Measurements from ENCODE around the gene SLC22A1. TPM values are rescaled to one million over a fixed set of nuclear protein-coding genes. Genes with fewer than 3 reads are reported as not detected.

The SLC22A1 gene
- total RNA-seq, 2 donors from 2014 or later, result 0.74 to 2.3 TPM

GRCh38 chr6:160203076-160203475, 81.5 kb downstream of the SLC22A1 start:
- Histone ChIP-seq H3K27ac (peak overlapping the region; percentile 34), H3K9ac (ENCODE audit: low read depth in 2 of 2, low read length in 2 of 2) (no peak overlapping the region), H3K36me3 (no peaks in the 10 kb centered on the region), H3K27me3 (no peaks in the 10 kb centered on the region), H3K4me3 (no peak overlapping the region), H3K4me1 (no peaks in the 10 kb centered on the region), H3K9me3 (no peaks in the 10 kb centered on the region)
- intact Hi-C loops (cut with DNase I), result no loop called here
- no peak for DNase-seq
- TF ChIP-seq CTCF (IDR thresholded peaks at IDR 0.05), result no peak

DNA sequence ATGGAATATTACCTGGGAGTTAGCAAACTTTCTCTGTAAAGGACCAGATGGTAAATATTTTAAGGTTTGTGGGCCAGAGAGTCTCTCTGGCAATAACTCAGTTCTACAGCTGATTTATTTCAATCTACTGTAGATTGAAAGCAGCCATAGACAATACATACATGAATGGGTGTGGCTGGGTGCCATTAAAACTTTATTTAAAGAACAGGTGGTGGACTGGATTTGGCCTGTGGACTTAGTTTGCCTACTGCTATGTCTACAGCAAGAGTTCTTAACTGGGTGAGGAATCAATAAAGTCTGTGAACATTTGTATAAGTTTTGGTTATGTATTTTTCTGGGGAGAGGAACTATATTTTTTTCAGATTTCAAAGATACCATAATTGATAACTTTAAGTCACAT, 81.9 kb downstream of the SLC22A1 start:
- no peak for TF ChIP-seq CTCF (IDR thresholded peaks at IDR 0.05)
- Histone ChIP-seq H3K27me3 (no peaks in the 10 kb centered on the region), H3K4me1 (no peaks in the 10 kb centered on the region), H3K9ac (ENCODE audit: low read depth in 2 of 2, low read length in 2 of 2) (no peak overlapping the region), H3K36me3 (no peaks in the 10 kb centered on the region), H3K27ac (peak overlapping the region; percentile 34), H3K4me3 (no peak overlapping the region), H3K9me3 (no peaks in the 10 kb centered on the region)
- intact Hi-C loops (cut with DNase I), result no loop called here
- DNase-seq, result no peak

DNA sequence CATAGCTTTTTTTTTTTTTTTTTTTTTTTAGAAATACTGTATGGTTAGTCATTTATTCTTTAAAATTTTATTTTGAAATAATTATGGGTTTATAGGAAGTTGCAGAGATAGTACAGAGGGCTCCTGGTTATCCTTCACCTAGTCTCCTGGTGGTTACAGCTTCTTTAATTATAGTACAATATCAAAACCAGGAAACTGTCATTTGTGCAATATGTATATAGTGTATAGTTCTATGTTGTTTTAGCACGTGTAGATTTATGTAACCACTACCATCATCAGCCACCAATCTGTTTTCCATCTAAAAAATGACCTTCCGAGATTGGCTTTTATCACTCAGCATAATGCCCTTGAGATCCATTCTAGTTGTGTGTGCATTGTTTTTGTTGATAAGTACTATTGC, 82.3 kb downstream of the SLC22A1 start:
- H3K9me3 ChIP-seq, result no peaks in the 10 kb centered on the region
- H3K36me3 ChIP-seq, result no peaks in the 10 kb centered on the region
- H3K4me3 ChIP-seq, result no peak overlapping the region
- no peak overlapping the region for H3K9ac ChIP-seq (ENCODE audit: low read depth in 2 of 2, low read length in 2 of 2)
- no peak overlapping the region for H3K27ac ChIP-seq
- H3K4me1 ChIP-seq, result no peaks in the 10 kb centered on the region
- no peaks in the 10 kb centered on the region for H3K27me3 ChIP-seq
- intact Hi-C loops (cut with DNase I), result no loop called here
- no peak for TF ChIP-seq CTCF (IDR thresholded peaks at IDR 0.05)
- no peak for DNase-seq

- TF ChIP-seq CTCF (IDR thresholded peaks at IDR 0.05), result no peak
- Histone ChIP-seq H3K4me3 (no peak overlapping the region), H3K9me3 (no peaks in the 10 kb centered on the region), H3K27ac (no peak overlapping the region), H3K36me3 (no peaks in the 10 kb centered on the region), H3K9ac (ENCODE audit: low read depth in 2 of 2, low read length in 2 of 2) (no peak overlapping the region), H3K27me3 (no peaks in the 10 kb centered on the region), H3K4me1 (no peaks in the 10 kb centered on the region)
- DNase-seq, result no peak
- intact Hi-C loops (cut with DNase I), result no loop called here
Measured at GRCh38 chr6:160204710-160205109, 83.1 kb downstream of the SLC22A1 start.

- intact Hi-C loops (cut with DNase I), result no loop called here
- no peak for TF ChIP-seq CTCF (IDR thresholded peaks at IDR 0.05)
- Histone ChIP-seq H3K4me1 (no peaks in the 10 kb centered on the region), H3K27me3 (no peaks in the 10 kb centered on the region), H3K4me3 (no peak overlapping the region), H3K9ac (ENCODE audit: low read depth in 2 of 2, low read length in 2 of 2) (no peak overlapping the region), H3K27ac (no peak overlapping the region), H3K9me3 (no peaks in the 10 kb centered on the region), H3K36me3 (no peaks in the 10 kb centered on the region)
- DNase-seq, result no peak
Measured at GRCh38 chr6:160207618-160208017, 86.0 kb downstream of the SLC22A1 start.

Other genes starting within 250 kb of the SLC22A1 start
- gene MAS1, start 230.8 kb upstream of the SLC22A1 start, total RNA-seq, result not detected
- 10 to 100 TPM; 73.8 to 84.4 TPM for gene IGF2R, start 152.7 kb upstream of the SLC22A1 start, total RNA-seq
- not detected for gene SLC22A2, start 137.0 kb downstream of the SLC22A1 start, total RNA-seq
- gene SLC22A3, start 226.6 kb downstream of the SLC22A1 start, total RNA-seq, result 1 to 10 TPM; 2.1 to 2.5 TPM

All from colonic mucosa (tissue), 4 donors.